Muscle layer of colon (tissue), 2 donors: ENCODE measurements around the gene ACACA.

Experiments used
- H3K27ac ChIP-seq: one replicate; pipeline ENCODE4 v1.7.0; 2013; ENCODE audit warnings: low read depth, mild to moderate bottlenecking, low read length, moderate library complexity
- H3K27me3 ChIP-seq, 2 donors: one replicate each; pipeline ENCODE4 v1.7.0; 2013; ENCODE audit warnings: low read length in 2 of 2, mild to moderate bottlenecking in 2 of 2; ENCODE audit not compliant: insufficient read depth in 2 of 2, control insufficient read depth in 1 of 2
- H3K36me3 ChIP-seq: one replicate; pipeline ENCODE4 v1.7.0; 2013; ENCODE audit warnings: mild to moderate bottlenecking, low read length; ENCODE audit not compliant: insufficient read depth
- H3K4me1 ChIP-seq: one replicate; pipeline ENCODE4 v1.7.0; 2013; ENCODE audit warnings: mild to moderate bottlenecking, low read length; ENCODE audit not compliant: insufficient read depth
- H3K4me3 ChIP-seq, 2 donors: one replicate each; pipeline ENCODE4 v1.7.0; 2013; ENCODE audit warnings: low read length in 2 of 2, low read depth in 1 of 2, mild to moderate bottlenecking in 1 of 2, moderate library complexity in 1 of 2
- H3K9ac ChIP-seq: one replicate; pipeline ENCODE4 v1.7.0; 2013; ENCODE audit warnings: low read length
- H3K9me3 ChIP-seq: one replicate; pipeline ENCODE4 v1.7.0; 2013; ENCODE audit warnings: mild to moderate bottlenecking, low read length
- donor health status: abdominal sarcoma.
- donor health status: Adenocarcinoma of cecum.

ACACA gene

DNA sequence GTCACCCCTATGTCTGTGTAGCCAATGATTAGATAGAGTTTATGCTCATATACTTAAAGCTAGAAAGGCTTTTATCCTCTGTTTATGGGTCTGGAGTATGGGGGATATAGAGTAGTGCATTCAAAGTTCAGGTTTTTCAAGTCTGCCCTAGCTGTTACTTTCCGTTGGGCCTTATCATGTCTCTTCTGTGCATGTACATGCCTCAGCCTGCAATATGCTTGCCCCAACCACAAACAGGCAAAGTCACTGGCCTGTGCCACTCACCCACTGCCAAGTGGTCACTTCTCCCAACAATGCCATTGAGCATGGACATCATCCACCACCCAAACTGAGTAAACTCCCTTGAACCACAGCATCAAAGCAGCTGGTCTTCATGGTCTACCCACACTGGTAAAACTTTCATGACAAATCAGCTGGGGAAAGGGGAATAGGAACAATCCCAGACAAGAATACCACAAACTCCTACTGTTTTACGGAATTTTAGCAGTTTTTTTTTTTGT is 101.2 kb downstream of the ACACA start:
- Histone ChIP-seq H3K36me3 (no peaks in the 10 kb centered on the region), H3K9ac (no peak overlapping the region)

DNA sequence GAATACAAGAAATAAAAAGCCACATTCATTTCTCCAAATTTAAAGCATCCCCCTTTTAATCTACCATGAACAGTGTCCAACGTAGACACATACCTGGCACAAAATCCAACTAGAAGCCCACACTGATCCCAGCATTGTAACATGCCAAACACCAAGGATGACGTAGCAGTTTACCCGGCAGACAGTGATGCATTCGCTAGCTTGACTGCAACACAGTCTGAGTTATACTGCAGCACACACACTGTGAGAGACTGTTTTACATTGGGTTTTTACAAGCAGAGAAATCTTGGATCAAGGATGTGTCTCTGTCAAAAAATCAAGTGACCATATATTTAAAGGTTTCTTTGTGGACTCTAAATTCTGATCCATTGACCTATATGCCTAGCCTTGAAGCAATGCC is 105.3 kb downstream of the ACACA start:
- H3K36me3 ChIP-seq: no peaks in the 10 kb centered on the region
- H3K9ac ChIP-seq: no peak overlapping the region
- peaks cover 12% of the 10 kb centered on the region for H3K4me1 ChIP-seq
- H3K9me3 ChIP-seq: no peaks in the 10 kb centered on the region
- no peak overlapping the region for H3K27ac ChIP-seq
- H3K27me3 ChIP-seq: no peaks in the 10 kb centered on the region
- H3K4me3 ChIP-seq: no peak overlapping the region

More for the DNA sequence above, 101.2 kb downstream of the ACACA start:
- H3K27me3 ChIP-seq: no peaks in the 10 kb centered on the region
- H3K4me3 ChIP-seq: no peak overlapping the region
- no peak overlapping the region for H3K27ac ChIP-seq
- H3K4me1 ChIP-seq: peaks cover 4% of the 10 kb centered on the region
- H3K9me3 ChIP-seq: no peaks in the 10 kb centered on the region

DNA sequence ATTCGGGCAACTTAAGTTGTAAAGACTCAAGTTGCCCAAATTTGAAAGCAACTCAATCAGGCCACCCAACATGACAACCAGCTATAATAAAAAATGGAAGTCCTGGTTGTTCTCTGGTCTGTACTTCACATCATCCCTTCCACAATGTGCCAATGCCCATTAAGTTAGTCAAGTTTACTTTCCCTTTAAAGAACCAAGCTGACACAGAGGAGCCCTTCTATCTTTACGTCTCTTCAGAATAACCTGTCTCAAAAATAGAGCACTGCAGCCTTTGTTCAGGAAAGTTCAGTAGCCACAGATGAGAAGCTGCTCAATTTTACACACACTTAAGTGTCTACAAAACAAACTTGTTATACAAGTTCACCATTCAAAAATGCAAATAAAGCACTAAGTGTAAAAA is 106.0 kb downstream of the ACACA start:
- no peaks in the 10 kb centered on the region for H3K36me3 ChIP-seq
- H3K27me3 ChIP-seq: no peaks in the 10 kb centered on the region
- no peak overlapping the region for H3K4me3 ChIP-seq
- H3K9me3 ChIP-seq: no peaks in the 10 kb centered on the region
- no peak overlapping the region for H3K27ac ChIP-seq
- no peak overlapping the region for H3K9ac ChIP-seq
- H3K4me1 ChIP-seq: peaks cover 12% of the 10 kb centered on the region

DNA sequence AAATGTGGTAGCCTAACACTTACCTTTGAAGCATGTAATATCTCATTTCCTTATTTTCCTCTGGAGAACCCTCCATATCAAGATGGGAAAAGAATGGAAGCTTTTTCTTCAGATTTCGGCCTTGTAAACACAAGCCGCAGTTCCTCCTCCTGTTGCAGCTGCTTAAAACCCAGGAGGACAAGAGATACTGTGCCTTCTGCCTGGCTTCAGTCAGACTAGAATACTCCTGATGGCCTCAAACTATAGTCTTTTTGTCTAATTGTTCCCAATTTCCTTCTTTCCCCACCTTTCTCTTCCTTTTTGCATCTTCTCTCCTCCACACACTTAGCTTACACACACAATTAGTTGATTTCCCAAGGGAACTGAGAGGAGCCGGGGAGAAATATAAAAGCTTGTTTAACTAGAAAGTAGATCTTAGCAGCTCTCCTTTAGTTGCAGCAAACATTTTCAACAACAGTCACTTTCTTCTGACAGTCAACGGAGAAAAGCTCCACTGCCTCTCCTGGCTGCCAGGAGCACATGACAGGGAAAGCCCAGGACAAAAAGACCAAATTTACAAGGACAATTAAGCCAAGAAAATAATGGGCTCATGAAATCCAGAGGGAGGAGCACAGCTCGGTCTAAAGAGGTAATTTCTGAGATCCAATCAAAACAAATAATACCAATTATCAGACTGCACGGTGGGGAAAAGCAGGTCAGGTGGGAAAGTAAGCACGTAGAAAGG is 107.2 kb downstream of the ACACA start:
- H3K27me3 ChIP-seq: no peaks in the 10 kb centered on the region
- H3K27ac ChIP-seq: peak overlapping the region; percentile 34
- H3K9ac ChIP-seq: no peak overlapping the region
- no peak overlapping the region for H3K4me3 ChIP-seq
- no peaks in the 10 kb centered on the region for H3K36me3 ChIP-seq
- no peaks in the 10 kb centered on the region for H3K9me3 ChIP-seq
- H3K4me1 ChIP-seq: peaks cover 12% of the 10 kb centered on the region

DNA sequence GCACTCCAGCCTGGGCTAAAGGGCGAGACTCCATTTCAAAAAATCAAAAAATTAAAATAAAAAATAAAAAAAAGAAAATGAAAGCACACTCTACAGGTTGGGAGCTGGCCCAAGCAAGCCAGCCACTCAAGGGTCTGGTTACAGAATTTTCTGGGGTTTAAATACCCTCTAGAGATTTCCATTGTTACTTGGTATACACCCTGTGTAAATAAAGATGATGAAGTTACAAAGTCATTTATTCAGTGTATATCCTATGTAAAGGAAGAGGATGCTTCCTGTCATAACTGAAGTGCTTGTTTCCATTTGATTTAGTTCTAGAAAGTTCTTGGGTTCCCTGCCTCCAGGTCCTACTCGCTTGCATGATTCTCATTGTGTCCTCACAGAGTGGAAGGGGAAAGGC is 110.7 kb downstream of the ACACA start:
- Histone ChIP-seq H3K27me3 (no peaks in the 10 kb centered on the region), H3K9ac (no peak overlapping the region), H3K4me1 (peaks cover 12% of the 10 kb centered on the region), H3K36me3 (no peaks in the 10 kb centered on the region), H3K27ac (no peak overlapping the region), H3K9me3 (no peaks in the 10 kb centered on the region), H3K4me3 (no peak overlapping the region)

DNA sequence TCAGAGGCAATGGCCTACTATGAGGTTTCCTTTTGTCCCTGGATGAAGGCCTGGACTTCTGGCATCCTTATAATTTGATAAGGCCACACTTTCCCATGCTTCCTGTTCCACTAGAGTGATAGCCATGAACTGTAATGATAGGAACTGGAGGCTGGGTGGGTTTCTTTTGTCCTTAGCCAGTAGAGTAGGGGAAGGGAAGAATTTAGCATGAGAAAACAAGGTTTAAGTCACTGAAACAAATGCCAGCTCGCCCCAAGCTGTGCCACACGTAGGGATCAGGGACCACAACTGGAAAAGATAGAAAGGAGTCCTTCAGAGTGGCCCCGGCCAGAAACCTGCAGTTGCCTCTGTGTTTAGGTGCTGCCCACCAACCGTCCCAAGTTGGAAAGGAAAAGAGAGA is 111.7 kb downstream of the ACACA start:
- Histone ChIP-seq H3K9me3 (no peaks in the 10 kb centered on the region), H3K27me3 (no peaks in the 10 kb centered on the region), H3K4me3 (no peak overlapping the region), H3K4me1 (peaks cover 2% of the 10 kb centered on the region), H3K9ac (no peak overlapping the region), H3K27ac (no peak overlapping the region), H3K36me3 (no peaks in the 10 kb centered on the region)

DNA sequence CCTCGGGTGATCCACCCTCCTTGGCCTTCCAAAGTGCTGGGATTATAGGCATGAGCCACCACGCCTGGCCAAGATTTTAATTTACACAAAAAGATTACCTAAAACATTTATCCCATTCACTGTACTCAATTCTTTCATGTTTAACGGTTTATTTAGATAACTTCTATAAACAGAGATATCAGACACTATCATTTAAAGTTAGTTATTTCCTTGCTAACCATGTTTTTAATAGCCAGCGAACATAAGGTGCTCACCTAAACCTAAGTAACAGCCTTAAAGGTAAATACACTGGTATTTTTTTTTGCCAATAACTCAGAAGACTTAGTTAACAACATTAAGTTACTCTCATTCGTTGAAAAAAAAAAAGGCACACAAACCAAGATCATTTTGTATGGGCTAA is 112.9 kb downstream of the ACACA start:
- Histone ChIP-seq H3K4me3 (no peak overlapping the region), H3K27ac (no peak overlapping the region), H3K36me3 (no peaks in the 10 kb centered on the region), H3K9ac (no peak overlapping the region), H3K27me3 (no peaks in the 10 kb centered on the region), H3K9me3 (no peaks in the 10 kb centered on the region), H3K4me1 (no peaks in the 10 kb centered on the region)

DNA sequence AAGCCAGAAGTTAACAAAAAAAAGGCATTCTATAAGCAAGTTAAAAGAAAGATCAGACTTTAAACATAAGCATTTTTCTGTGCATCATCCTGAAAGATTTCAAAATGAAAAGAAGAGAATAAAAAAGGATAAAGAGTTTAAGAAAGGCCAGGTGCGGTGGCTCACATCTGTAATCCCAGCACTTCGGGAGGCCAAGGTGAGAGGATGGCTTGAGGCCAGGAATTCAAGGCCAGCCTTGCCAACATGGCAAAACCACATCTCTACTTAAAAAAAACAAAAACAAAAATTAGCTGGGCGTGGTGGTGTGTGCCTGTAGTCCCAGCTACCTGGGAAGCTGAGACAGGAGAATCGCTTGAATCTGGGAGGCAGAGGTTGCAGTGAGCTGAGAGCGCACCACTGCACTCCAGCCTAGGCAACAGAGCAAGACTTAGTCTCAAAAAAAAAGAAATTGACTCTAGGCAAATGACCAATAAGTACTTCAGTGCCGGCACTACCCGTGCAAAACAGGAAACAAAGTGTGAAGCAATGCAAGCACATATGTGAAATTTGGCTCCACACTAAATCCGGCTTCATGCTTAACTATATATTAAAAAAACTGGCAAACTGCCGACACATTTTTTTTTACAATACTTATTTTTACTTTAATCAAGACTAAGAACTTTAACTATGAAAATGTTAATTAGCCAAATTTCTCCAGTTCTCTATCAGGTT is 114.1 kb downstream of the ACACA start:
- H3K36me3 ChIP-seq: no peaks in the 10 kb centered on the region
- H3K4me1 ChIP-seq: no peaks in the 10 kb centered on the region
- H3K9me3 ChIP-seq: no peaks in the 10 kb centered on the region
- no peaks in the 10 kb centered on the region for H3K27me3 ChIP-seq
- H3K9ac ChIP-seq: no peak overlapping the region
- H3K27ac ChIP-seq: no peak overlapping the region
- no peak overlapping the region for H3K4me3 ChIP-seq

DNA sequence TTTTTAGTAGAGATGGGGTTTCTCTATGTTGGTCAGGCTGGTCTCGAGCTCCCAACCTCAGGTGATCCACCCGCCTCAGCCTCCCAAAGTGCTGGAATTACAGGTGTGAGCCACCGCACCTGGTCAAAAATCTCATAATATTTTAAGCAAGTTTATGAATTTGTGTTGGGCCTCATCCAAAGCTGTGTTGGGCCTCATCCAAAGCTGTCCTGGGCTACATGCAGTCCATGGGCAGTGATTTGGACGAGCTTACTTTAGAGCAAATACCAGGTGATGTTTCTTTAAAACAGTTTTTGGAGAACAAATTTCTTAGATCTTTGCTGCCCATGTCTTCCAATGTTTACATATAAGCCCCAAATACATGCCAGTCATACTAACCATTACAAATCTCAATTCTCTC is 115.3 kb downstream of the ACACA start:
- no peaks in the 10 kb centered on the region for H3K4me1 ChIP-seq
- no peaks in the 10 kb centered on the region for H3K9me3 ChIP-seq
- H3K9ac ChIP-seq: no peak overlapping the region
- no peak overlapping the region for H3K27ac ChIP-seq
- no peak overlapping the region for H3K4me3 ChIP-seq
- H3K36me3 ChIP-seq: no peaks in the 10 kb centered on the region
- no peaks in the 10 kb centered on the region for H3K27me3 ChIP-seq

DNA sequence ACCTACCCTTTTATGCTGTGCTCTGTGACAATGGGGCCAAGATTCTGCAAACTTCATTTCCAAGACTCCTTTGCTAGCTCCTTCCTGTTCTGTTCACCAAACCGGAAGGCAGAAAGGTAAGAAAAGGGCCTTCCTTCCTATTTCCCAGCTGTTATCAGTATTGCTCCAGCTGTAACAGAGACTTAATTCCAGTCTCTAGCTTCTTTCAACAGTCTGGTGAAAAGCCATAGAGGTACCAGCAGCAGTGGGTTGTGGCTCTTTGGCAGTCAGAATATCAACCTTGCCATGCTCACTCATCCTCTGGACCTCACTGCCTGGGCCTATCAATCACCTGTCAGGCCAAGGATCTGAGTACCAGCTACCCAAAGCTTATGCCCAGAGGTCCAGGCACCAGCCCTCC is 120.2 kb downstream of the ACACA start:
- no peak overlapping the region for H3K27ac ChIP-seq
- no peaks in the 10 kb centered on the region for H3K27me3 ChIP-seq
- H3K36me3 ChIP-seq: no peaks in the 10 kb centered on the region
- H3K4me1 ChIP-seq: no peaks in the 10 kb centered on the region
- H3K9me3 ChIP-seq: no peaks in the 10 kb centered on the region
- no peak overlapping the region for H3K4me3 ChIP-seq
- no peak overlapping the region for H3K9ac ChIP-seq

DNA sequence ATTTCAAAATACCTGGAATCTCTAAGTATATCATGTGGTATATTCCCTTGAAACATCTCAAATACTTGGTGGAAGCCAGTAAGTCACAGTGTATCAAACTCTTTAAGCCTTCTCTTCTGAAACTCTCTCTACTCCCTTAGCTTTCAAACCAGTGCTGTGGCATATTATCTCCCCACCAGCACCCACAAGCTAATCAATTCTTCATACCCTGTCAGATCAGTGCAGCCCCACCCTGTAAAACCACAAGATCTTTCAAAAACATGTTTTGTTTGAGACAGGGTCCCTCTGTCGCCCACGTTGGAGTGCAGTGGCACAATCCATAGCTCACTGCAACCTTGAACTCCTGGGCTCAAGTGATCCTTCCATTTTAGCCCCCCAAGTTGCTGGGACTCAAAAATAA is 122.4 kb downstream of the ACACA start:
- no peak overlapping the region for H3K4me3 ChIP-seq
- no peaks in the 10 kb centered on the region for H3K27me3 ChIP-seq
- H3K27ac ChIP-seq: no peak overlapping the region
- no peaks in the 10 kb centered on the region for H3K36me3 ChIP-seq
- H3K4me1 ChIP-seq: no peaks in the 10 kb centered on the region
- no peaks in the 10 kb centered on the region for H3K9me3 ChIP-seq
- no peak overlapping the region for H3K9ac ChIP-seq
